Panc1 (cell line): ENCODE measurements around the gene OR7C1.

Experiments
- CTCF ChIP-seq: fragments of 450-650 bp; IDR thresholded peaks from 2 replicates; pipeline ENCODE4 v1.5.1; 2017; ENCODE audit warnings: mild to moderate bottlenecking
- POLR2AphosphoS5 ChIP-seq: IDR thresholded peaks from 2 replicates; pipeline ENCODE4 v1.6.1; 2012; ENCODE audit warnings: mild to moderate bottlenecking, low read depth, low read length, moderate library complexity

- TF ChIP-seq CTCF (no peak), POLR2AphosphoS5 (no peak)
These were observed 9.0 kb downstream of the OR7C1 start for GRCh38 chr19:14826006-14826405.
